Fibroblast of skin of right biceps (primary cell): ENCODE data around the gene P2RX3.
A peak's percentile ranks its signal among the peaks of the same experiment; 100 is the strongest.
"Not testable (repeated sequence)": the region's sequence is repeated elsewhere in the genome, so short reads cannot be mapped to it uniquely, and the experiment has no call there.

Experiments used
- DNase-seq: peaks from one replicate; pipeline ENCODE4 v3.0.0-alpha.2; 2013

Gene P2RX3

DNA sequence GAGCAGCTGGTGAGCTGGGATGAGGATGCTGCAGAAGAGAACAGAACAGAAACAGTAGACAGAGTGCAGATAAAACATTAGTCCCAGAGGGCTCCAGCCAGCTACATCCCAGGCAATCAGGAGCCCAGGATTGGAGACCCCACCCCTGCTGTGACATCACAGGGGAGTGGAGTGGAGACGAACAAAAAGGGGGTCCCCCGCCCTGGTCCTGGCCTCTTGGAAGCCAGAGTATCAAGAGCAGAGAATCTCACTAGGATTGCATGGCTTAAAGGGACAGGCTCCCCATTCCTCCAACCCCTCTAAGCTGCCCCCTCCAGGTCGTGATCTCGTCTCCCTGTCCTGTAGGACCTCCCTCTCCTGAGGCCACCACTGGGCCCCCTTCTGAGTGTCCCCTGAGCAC lies at the start of gene P2RX3:
Gene P2RX3, plus strand, starts transcription at position 211 of the 400 bp plus-strand sequence. CDS start 199 bp downstream, outside the sequence.
- no peak for DNase-seq

DNA sequence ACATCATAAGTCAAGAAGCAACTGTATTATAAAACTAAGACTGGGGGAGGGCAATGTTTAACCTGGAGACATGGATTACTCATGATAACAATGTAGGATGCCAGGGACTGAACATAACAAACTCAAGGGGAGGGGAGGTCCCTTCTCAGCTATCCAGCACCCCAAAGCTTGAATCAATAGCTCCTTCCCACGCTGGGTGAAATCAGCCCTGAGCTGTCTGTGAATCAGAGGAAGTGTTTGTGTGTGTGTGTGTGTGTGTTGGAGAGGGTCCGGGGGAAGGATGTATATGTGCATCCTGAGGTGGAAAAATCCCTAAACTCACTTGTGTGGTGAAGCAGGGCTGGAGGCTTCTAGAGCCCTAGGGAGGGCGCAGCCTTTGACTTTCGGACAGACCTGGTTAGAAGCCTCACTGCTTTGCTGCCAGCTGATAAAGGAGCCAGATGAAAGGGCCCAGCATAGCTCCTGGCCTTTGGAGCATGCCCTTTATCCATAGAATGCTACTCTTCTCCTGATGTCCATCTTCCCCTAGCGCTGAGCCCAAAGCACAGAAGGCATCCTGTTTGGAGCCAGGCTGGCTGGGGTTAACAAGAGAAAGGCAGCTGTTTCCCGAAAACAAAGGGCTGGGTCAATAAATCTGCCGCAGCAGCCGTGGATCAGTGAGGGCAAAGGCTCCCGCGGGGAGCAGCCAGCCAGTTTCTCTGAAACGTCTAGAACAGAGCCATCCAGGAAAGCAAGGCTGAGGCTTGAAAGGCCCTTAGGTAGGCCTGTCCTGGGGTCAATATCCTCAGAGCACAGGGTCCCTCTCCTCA lies 49.2 kb upstream of the P2RX3 start:
- DNase-seq, result peak; percentile 88

GRCh38 chr11:57290288-57290687 lies 47.9 kb upstream of the P2RX3 start:
- peak; percentile 56 for DNase-seq

GRCh38 chr11:57294225-57295131 lies 43.7 kb upstream of the P2RX3 start:
- peak; percentile 75 for DNase-seq

- DNase-seq, result not testable (repeated sequence)
Observed at GRCh38 chr11:57296205-57296604, 41.9 kb upstream of the P2RX3 start.

DNA sequence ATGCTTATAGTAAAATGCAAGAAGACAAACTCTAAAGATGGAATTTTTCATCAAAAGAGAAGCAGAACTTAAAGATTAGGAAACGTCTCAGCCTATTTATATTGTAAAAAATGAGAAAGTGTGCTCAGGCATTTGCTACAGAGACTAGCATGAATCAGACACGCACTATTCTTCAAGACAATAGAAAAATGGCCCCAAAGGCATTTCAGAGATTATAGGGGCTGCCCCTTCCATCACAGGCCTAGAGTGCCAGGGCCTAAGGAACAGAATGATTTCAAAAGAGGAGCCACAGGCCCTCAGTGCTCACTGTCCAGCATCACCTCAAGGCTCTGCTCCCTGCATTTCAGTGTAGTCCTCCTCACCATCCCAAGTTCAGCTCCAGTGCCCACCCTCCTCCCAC lies 40.9 kb upstream of the P2RX3 start:
- DNase-seq, result no peak

DNA sequence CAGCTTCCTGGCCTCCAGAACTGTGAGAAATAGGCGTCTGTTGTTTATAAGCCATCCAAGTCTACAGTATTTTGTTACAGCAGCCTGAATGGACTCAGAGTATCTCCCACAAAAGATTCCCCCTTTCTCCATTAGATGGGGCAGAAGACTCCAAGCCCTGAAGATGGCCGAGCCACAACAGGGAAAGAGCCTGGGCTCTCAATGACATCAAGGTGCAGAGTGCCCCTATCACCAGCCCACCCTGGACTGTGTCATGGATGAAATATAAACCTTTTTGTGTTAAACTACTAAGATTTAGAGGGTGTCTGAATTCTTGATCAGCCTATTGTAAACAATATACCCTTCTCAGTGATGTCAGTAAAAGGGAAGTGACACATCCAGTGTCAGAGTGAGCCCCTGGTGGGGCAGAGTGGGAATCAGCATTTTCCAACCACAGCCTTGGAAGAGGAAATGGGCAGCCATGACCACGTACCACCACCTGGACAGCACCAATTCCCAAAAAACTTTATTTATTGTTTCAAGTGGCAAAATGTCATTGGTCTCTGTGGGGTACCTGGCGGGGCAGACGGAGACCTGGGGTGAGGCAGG lies 38.9 kb upstream of the P2RX3 start:
- no peak for DNase-seq

GRCh38 chr11:57300785-57301184 lies 37.4 kb upstream of the P2RX3 start:
- no peak for DNase-seq

GRCh38 chr11:57301711-57302423 lies 36.3 kb upstream of the P2RX3 start:
- no peak for DNase-seq

GRCh38 chr11:57302489-57302888 lies 35.7 kb upstream of the P2RX3 start:
- no peak for DNase-seq

- peak; percentile 54 for DNase-seq
Observed at GRCh38 chr11:57303280-57303989, 34.7 kb upstream of the P2RX3 start.

- peak; percentile 85 for DNase-seq
Observed at GRCh38 chr11:57303990-57304579, 34.1 kb upstream of the P2RX3 start.

- no peak for DNase-seq
Observed at GRCh38 chr11:57305523-57305922, 32.6 kb upstream of the P2RX3 start.

- no peak for DNase-seq
Observed at GRCh38 chr11:57306161-57306876, 31.8 kb upstream of the P2RX3 start.

GRCh38 chr11:57306940-57307565 lies 31.1 kb upstream of the P2RX3 start:
- DNase-seq, result no peak

GRCh38 chr11:57307666-57308270 lies 30.4 kb upstream of the P2RX3 start:
- DNase-seq, result no peak

DNA sequence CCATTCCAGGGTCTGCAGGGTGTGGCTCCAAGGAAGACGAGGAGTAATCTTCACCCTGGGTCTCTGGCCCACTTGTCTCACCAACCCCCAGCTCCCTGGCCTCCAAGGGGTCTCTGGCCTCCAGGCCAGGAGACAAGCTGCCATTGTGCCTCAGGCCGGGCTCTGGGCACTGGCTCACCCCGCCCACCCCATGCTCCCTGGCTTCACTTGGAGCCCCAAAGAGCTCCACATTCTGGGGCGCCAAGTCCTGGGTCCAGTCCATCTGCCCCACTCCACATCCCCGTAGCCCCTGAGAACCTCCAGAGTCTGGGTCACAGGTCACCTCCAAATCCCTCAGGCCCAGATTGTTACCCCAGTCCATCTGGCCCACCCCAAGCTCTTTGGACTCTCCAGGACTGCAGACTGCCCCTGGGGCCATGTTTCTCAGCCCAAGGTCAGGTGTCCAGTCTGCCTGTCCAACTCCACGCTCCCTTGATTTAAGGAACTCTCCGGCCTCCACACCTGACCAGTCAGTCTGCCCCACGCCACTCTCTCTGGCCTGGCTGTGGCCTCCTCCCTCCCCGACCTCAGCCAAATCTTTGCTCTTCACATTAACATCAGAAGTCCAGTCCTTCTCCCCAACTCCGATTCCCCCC lies 29.6 kb upstream of the P2RX3 start:
- no peak for DNase-seq

DNA sequence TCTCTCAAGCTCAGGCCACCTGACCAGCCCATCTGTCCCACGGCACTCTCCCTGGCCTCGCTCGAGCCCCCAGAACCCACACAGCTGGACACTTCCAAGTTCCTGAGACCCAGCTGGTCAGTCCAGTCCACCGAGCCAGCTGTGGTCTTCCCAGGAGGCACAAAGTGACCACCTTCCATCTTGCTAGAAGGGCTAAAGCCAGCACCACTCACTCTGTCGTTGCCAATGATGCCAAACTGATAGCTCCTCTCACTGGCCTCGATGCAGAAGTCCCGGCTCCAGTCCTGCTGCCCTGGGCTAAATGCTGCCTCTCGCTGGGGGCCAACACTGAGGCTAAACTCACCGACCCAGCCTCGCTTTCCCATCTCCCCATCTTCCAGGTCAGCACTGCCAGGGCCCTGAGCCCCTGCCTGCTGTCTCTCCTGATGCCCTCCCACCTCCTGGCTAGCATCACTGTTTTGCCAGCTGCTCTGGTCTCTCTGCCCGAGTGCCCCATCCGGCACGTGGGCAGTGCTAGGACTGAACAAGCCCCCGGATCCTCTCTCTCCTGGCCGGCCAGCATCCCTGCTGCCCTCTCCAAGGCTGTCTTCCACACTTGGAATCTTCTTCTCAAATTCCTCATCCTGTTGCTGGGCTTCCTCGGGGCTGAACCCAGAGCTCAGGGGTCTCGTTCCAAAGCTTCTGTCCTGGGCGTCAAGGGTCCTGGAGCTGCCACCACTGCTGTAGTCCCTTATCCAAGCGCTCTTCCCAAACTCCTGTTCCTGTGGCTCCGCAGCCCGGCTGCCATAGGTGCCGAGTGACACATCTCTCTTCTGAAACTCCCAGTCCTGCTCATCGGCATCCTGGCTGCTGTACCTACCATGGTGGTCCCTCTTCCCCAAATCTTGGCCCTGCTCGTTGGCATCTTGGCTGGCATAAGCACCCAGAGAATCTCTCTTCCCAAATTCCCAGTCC lies 28.8 kb upstream of the P2RX3 start:
- DNase-seq, result no peak
